Liver (tissue), 9 donors: ENCODE measurements around the gene RAPGEF2. TPM values are rescaled to one million over a fixed set of nuclear protein-coding genes. Genes with fewer than 3 reads are reported as not detected.

Source experiments
- DNase-seq: peaks from one replicate; pipeline ENCODE4 v3.0.0-alpha.2; 2017; ENCODE audit warnings: low spot score
- H3K27ac ChIP-seq, 2 donors: one replicate each; pipeline ENCODE4 v1.7.0; 2013; ENCODE audit warnings: inconsistent platforms in 2 of 2, low read length in 2 of 2, control low read depth in 1 of 2, low read depth in 1 of 2, mild to moderate bottlenecking in 1 of 2
- H3K27me3 ChIP-seq, 4 donors: one replicate each; pipeline versions ENCODE4 v1.6.1 to v1.7.0; 2013; ENCODE audit warnings: low read length in 3 of 4, inconsistent platforms in 1 of 4, mild to moderate bottlenecking in 1 of 4, moderate library complexity in 1 of 4; ENCODE audit not compliant: control insufficient read depth in 4 of 4, insufficient read depth in 4 of 4
- H3K36me3 ChIP-seq, 4 donors: one replicate each; pipeline versions ENCODE4 v1.6.1 to v1.7.0; 2013; ENCODE audit warnings: low read length in 3 of 4, mild to moderate bottlenecking in 3 of 4, low read depth in 1 of 4, moderate library complexity in 1 of 4; ENCODE audit not compliant: control insufficient read depth in 4 of 4, insufficient read depth in 3 of 4
- H3K4me1 ChIP-seq, 4 donors: one replicate each; pipeline versions ENCODE4 v1.6.1 to v1.7.0; 2013; ENCODE audit warnings: low read length in 3 of 4, mild to moderate bottlenecking in 3 of 4, moderate library complexity in 1 of 4; ENCODE audit not compliant: control insufficient read depth in 4 of 4, insufficient read depth in 4 of 4
- H3K4me3 ChIP-seq, 3 donors: one replicate each; pipeline versions ENCODE4 v1.6.1 to v1.7.0; 2013; ENCODE audit warnings: low read length in 3 of 3, control low read depth in 1 of 3, low read depth in 1 of 3, mild to moderate bottlenecking in 1 of 3
- H3K9ac ChIP-seq, 2 donors: one replicate each; pipeline ENCODE4 v1.7.0; 2013; ENCODE audit warnings: low read length in 2 of 2, mild to moderate bottlenecking in 2 of 2, moderate library complexity in 2 of 2, control low read depth in 1 of 2, low read depth in 1 of 2
- H3K9me3 ChIP-seq, 4 donors: one replicate each; pipeline versions ENCODE4 v1.6.1 to v1.7.0; 2013; ENCODE audit warnings: low read length in 3 of 4; ENCODE audit not compliant: control insufficient read depth in 4 of 4
- ATF3 ChIP-seq: IDR thresholded peaks from 2 replicates; pipeline ENCODE4 v1.6.1; 2016; ENCODE audit warnings: antibody characterized with exemption
- CTCF ChIP-seq: fragments of 150-350 bp; IDR thresholded peaks from 2 replicates; pipeline ENCODE4 v1.5.1; 2017; ENCODE audit warnings: improper control_type of control experiment, low read depth, low read length; ENCODE audit not compliant: missing input control
- EGR1 ChIP-seq, 2 donors: IDR thresholded peaks; 2 replicates each; pipeline ENCODE4 v1.6.1; 2016 to 2018; ENCODE audit warnings: antibody characterized with exemption in 2 of 2, low read depth in 2 of 2
- FOXA1 ChIP-seq: IDR thresholded peaks from 2 replicates; pipeline ENCODE4 v1.6.1; 2016; ENCODE audit warnings: antibody characterized with exemption
- FOXA2 ChIP-seq: IDR thresholded peaks from 2 replicates; pipeline ENCODE4 v1.6.1; 2016; ENCODE audit warnings: antibody characterized with exemption
- GABPA ChIP-seq, 2 donors: IDR thresholded peaks in 1 of 2; conservative IDR thresholded peaks in 1 of 2; 2 replicates each; pipeline ENCODE4 v1.6.1; 2016; ENCODE audit warnings: antibody characterized with exemption in 2 of 2, mild to moderate bottlenecking in 1 of 2, moderate library complexity in 1 of 2
- HNF4G ChIP-seq: IDR thresholded peaks from 2 replicates; pipeline ENCODE4 v1.6.1; 2016; ENCODE audit warnings: antibody characterized with exemption
- JUND ChIP-seq, 2 donors: IDR thresholded peaks; 2 replicates each; pipeline ENCODE4 v1.6.1; 2016; ENCODE audit warnings: antibody characterized with exemption in 2 of 2
- MAX ChIP-seq: IDR thresholded peaks from 2 replicates; pipeline ENCODE4 v1.6.1; 2016; ENCODE audit warnings: antibody characterized with exemption
- NR2F2 ChIP-seq: IDR thresholded peaks from 2 replicates; pipeline ENCODE4 v1.6.1; 2016; ENCODE audit warnings: antibody characterized with exemption
- RAD21 ChIP-seq, 2 donors: IDR thresholded peaks; 2 replicates each; pipeline ENCODE4 v1.6.1; 2016; ENCODE audit warnings: antibody characterized with exemption in 2 of 2, mild to moderate bottlenecking in 2 of 2
- REST ChIP-seq: IDR thresholded peaks from 2 replicates; pipeline ENCODE4 v1.6.1; 2016; ENCODE audit warnings: antibody characterized with exemption, mild to moderate bottlenecking
- RXRA ChIP-seq, 2 donors: IDR thresholded peaks; 2 replicates each; pipeline ENCODE4 v1.6.1; 2017 to 2018; ENCODE audit warnings: antibody characterized with exemption in 2 of 2, mild to moderate bottlenecking in 1 of 2
- SP1 ChIP-seq: IDR thresholded peaks from 2 replicates; pipeline ENCODE4 v1.6.1; 2018; ENCODE audit warnings: antibody characterized with exemption, mild to moderate bottlenecking
- TAF1 ChIP-seq: conservative IDR thresholded peaks from 2 replicates; pipeline ENCODE4 v1.6.1; 2016; ENCODE audit warnings: antibody characterized with exemption, mild to moderate bottlenecking
- YY1 ChIP-seq: IDR thresholded peaks from 2 replicates; pipeline ENCODE4 v1.6.1; 2016; ENCODE audit warnings: antibody characterized with exemption, mild to moderate bottlenecking
- ZBTB33 ChIP-seq: IDR thresholded peaks from 2 replicates; pipeline ENCODE4 v1.6.1; 2016; ENCODE audit warnings: antibody characterized with exemption
- WGBS: extraction: QIAGEN DNeasy Blood & Tissue Kit; methylation state at CpG from one replicate; pipeline ENCODE4 v1.1.7; 2013; 5-methylcytosine and 5-hydroxymethylcytosine counted together
- polyA plus RNA-seq, 2 donors: library from polyadenylated mRNA; stranded (reverse) in 1 of 2; unstranded in 1 of 2; fragments of 200-250 nt in 1 of 2; fragments of >200 nt in 1 of 2; fragmentation: Nextera tagmentation in 1 of 2; extraction: Ambion mirVana in 1 of 2; gene quantifications; one replicate each; pipeline versions ENCODE4 v1.2.1 to v1.2.3, GENCODE V29; 2013 to 2015
- total RNA-seq, 2 donors: library from RNA; depleted of rRNA; stranded (reverse); fragments of >200 nt; gene quantifications; one replicate each; pipeline ENCODE4 v1.2.3, GENCODE V29; 2014
- donor health status: healthy.
- donor health status: healthy.
- donor health status: healthy.
- donor health status: healthy.
- donor health status: healthy.

RAPGEF2 gene
- total and polyA plus RNA-seq, 4 donors: 7.3 to 90.4 (median 32.2) TPM

GRCh38 chr4:159055833-159056232 is 47.0 kb upstream of the RAPGEF2 start:
- TF ChIP-seq ATF3 (no peak), JUND (IDR thresholded peaks at IDR 0.05) (no peak)
- Histone ChIP-seq H3K27me3 (no peaks in the 10 kb centered on the region), H3K4me3 (no peak overlapping the region), H3K36me3 (no peaks in the 10 kb centered on the region), H3K9ac (no peak overlapping the region), H3K9me3 (no peaks in the 10 kb centered on the region), H3K27ac (no peak overlapping the region), H3K4me1 (no peaks in the 10 kb centered on the region)
- DNase-seq: no peak
- 97% methylated on average over 2 of the region's 2 CpGs for WGBS

GRCh38 chr4:159060161-159060560 is 42.7 kb upstream of the RAPGEF2 start:
- TF ChIP-seq ZBTB33 (no peak), RAD21 (IDR thresholded peaks at IDR 0.05) (no peak), FOXA2 (no peak), YY1 (no peak), GABPA (IDR thresholded peaks at IDR 0.05 in 1 of 2, conservative IDR thresholded peaks at IDR 0.05 in 1 of 2) (no peak), EGR1 (IDR thresholded peaks at IDR 0.05; ENCODE audit: low read depth in 2 of 2) (no peak), JUND (IDR thresholded peaks at IDR 0.05) (no peak), MAX (no peak), HNF4G (no peak), SP1 (no peak), ATF3 (no peak), TAF1 (no peak), CTCF (no peak), NR2F2 (no peak), FOXA1 (no peak), REST (no peak), RXRA (IDR thresholded peaks at IDR 0.05) (no peak)
- Histone ChIP-seq H3K4me1 (no peaks in the 10 kb centered on the region), H3K36me3 (no peaks in the 10 kb centered on the region), H3K27me3 (no peaks in the 10 kb centered on the region), H3K27ac (no peak overlapping the region), H3K4me3 (no peak overlapping the region), H3K9me3 (no peaks in the 10 kb centered on the region), H3K9ac (no peak overlapping the region)
- no peak for DNase-seq
- 70% methylated on average over 3 of the region's 3 CpGs for WGBS
